ENCODE data around the gene ATPAF2.

Gene ATPAF2

DNA sequence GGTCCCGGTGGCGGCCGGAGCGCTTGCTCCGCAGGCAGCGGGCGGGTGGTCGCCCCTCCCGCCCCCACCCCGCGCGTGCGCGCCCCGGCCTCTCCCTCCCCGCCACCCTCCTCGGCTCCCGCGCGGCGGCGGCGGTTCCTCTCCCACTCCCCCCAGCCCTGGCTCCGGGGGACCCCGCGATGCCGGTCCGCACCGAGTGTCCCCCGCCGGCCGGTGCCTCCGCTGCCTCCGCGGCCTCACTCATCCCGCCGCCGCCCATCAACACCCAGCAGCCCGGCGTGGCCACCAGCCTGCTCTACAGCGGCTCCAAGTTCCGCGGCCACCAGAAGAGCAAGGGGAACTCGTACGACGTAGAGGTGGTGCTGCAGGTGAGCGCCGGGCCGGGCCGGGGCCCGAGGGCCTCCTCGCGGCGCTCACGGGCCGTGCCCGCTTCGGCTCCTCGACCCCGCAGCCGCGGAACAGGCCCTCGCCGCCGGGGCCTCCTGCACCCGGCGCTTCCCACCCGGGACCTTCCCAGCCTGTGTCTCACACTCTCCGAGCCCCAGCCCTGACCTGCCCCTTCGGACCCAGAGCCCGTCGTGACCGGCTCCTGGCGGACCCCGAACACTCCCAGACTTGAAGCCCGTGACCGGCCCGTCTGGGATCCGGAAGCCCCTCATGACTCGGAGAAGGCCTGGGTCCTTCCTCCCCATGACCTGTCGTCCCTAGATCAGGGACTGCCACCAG is 730 bp upstream of the ATPAF2 start:
- no peak for DNase-seq (ENCODE audit: low read depth in 1 of 2, low spot score in 1 of 2)

DNA sequence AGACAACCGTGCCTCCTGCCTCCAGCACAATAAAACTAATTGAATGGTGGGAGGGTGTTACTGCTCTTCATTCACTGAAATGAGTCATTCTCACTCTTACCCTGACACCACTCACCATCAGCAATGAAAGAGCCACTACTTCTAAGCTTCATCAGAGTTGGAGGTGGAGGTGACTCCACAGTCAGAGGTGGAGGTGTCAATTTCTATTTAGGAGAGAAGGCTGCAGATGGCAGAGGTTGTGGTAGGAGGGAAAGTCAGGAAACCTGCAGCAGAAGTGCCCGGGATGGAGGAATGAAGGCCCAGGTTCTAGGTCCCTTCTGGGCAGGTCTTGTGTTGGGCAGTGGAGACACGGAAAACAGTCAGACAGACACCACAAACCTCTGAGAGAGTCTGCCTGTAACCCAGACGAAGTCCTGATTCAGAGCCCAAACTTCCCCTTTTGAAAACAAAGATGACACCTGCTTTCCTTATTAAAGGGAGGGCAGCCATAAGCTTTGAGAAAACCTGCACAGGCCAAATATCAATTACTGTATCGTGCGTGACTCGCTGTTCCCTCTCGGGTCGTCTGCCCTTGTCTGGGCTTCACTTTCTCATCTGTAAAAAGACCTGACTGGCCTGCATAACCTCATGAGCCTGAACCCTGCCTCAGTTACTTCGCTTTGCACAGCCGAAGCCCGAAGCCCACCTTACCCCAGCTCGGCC is 668 bp downstream of the ATPAF2 start:
- DNase-seq (ENCODE audit: low read depth in 1 of 2, low spot score in 1 of 2) = no peak

DNA sequence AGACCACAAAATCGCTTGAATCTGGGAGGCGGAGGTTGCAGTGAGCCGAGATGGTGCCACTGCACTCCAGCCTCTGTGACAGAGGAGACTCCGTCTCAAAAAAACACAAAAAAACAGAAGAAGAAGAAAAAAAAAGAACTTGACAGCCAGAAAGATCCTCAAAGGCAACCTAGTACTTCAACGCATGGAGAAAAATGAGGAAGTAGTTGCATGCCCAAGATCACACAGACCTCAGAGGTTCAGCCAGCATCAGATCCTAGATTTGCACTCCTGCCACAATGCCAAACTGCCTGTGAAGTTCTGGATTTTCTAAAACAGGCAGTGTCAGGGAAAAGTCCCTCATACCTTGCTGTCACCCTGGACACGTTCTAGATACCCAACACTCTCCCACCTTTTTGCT is 1.5 kb downstream of the ATPAF2 start:
- no peak for DNase-seq (ENCODE audit: low read depth in 1 of 2, low spot score in 1 of 2)

DNA sequence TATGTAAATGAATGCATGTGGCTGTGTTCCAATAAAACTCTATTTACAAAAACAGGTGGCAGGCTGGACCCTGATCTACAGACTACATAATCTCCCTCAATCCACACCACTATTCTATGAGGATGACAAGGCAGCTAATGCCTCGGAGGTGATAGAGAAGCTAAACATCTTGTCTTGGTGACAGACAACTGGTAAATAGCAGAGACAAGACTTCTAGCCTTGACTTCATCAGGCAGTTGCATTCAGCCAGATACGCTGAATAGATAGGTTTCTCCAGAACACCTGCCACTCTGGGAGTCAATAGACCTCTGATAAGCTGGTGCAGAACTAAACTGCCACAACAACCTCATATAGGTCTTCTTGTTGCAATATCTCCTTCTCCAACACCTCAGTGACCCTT is 3.3 kb downstream of the ATPAF2 start:
- no peak for DNase-seq (ENCODE audit: low read depth in 1 of 2, low spot score in 1 of 2)

DNA sequence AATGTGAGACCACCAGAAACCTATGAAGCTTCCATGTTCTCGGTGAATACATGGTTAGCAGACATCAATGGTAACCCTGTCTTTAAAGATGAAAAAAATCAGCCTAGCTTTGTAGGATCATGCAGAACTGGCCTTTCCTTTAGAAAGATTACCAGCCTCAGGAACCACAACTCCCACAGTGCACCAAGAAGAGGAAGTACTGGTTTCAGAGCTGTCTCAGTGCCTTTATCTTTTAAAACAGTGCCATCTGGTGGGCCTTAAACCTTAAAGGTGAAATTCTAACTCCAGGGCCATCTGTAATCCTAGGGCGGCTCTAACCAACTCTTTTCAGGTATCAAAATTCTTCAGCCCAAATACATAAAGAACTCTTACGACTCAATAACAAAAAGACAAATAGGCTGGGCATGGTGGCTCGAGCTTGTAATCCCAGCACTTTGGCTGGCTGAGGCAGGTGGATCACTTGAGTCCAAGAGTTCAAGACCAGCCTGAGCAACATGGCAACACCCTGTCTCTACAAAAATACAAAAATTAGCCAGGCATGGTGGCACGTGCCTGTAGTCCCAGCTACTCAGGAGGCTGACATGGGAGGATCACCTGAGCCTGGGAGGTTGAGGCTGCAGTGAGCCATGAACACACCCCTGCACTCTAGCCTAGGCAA is 5.4 kb downstream of the ATPAF2 start:
- DNase-seq (ENCODE audit: low read depth in 1 of 2, low spot score in 1 of 2) = peak in 1 of 2 donors; percentile 8

DNA sequence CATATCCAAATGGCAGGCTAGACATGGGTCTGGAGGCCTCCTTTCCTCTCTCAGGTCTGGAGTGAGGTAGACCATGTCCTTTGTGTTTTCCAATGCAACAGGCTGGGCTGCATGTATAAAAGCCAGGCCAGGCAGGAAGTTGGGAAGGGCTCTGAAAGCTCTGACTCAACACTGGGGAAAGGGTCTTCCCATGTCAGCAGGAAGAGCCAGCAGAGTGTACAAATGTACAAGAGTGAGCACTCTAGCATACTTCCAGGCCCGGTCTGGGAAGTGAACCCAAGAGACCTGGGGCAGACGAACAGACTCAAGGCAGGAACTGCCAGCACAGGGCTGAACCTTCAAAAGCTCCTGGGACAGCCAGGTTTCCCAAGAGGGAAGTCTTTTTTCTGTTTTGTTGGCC is 7.0 kb downstream of the ATPAF2 start:
- no peak for DNase-seq (ENCODE audit: low read depth in 1 of 2, low spot score in 1 of 2)

DNA sequence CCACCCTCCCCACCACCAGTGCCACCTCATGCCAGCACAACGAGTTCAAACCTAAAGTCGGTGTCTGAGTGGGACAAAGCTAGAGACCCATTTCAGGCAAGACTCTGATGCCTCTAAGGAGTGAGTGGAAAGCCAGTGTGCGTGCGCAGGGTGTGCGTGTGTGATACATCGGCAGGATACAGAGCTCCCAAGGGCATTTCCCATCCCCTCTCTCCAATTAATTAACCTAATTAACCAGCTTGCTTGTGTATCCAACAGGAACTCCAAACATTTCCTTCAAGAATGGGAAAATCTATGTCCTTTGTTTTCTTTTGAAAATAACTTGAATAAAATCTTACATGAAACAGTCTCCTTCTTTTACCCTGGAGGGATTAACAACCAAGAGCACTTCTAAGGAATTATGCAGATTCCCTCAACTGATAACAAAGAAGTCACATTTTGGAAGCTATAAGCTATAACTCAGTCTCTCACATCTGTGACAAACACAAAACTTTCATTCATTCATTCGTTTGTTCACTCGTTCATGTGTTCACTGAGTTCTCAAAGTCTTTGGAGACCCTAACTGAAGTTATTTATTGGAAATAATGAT is 9.9 kb downstream of the ATPAF2 start:
- no peak for DNase-seq (ENCODE audit: low read depth in 1 of 2, low spot score in 1 of 2)

DNA sequence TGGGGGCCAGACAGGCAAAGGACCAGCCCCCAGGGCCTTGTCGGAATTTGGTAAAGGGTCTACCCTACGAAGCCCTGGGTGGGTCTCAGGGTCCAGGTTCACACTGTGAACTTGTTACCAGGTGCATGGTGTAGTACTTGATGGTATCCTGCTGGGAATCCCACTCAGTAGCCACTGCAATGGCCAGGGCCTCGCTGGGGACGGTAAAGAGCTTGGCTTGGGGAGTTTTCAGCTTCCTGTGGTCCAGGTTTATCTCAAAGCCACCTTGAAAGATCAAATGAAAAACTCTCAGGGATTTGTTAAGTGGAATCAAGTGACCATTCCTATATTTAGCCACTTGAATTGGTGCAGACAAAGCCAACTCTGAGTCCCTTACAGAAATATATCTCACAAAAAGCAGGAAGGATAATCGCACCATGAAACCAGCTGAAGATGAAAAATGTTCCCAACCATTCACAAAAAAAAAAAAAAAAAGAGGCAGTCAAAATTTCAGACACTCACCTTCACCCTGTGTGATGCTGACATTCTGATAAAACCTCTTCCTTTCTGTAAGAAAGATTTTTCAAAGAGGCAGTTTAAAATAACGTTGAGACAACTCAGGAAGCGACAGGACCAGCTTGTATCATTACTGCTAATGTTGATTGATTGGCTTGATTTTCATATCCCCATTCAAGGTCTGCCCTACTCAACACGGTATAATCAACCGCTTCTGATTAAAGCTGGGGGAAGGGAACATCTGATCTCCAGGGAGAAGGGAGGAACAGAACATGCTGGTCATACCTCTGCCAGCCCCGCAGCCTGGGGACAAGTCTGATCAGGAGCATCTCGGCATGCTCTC is 10.6 kb downstream of the ATPAF2 start:
- no peak for DNase-seq (ENCODE audit: low read depth in 1 of 2, low spot score in 1 of 2)

DNA sequence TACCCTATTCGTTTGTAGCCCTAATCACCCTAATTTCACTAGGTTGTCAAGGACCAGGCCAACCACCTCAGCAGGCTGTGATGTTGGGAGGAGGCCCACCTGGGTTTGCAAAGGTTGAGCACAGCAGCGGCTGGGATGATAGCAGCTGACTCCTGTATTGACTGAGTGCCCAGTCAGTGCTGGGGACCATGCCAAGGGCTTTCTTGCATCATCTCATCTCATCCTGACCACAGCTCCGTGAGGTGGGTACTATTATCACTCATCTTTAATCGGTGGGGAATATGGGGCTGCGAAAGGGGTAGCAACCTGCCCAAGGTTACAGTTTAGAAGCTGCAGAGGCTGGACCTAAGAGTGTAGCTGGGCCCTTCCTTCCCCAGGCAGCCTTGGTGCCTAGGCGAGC is 11.7 kb downstream of the ATPAF2 start:
- DNase-seq (ENCODE audit: low read depth in 1 of 2, low spot score in 1 of 2) = no peak

DNA sequence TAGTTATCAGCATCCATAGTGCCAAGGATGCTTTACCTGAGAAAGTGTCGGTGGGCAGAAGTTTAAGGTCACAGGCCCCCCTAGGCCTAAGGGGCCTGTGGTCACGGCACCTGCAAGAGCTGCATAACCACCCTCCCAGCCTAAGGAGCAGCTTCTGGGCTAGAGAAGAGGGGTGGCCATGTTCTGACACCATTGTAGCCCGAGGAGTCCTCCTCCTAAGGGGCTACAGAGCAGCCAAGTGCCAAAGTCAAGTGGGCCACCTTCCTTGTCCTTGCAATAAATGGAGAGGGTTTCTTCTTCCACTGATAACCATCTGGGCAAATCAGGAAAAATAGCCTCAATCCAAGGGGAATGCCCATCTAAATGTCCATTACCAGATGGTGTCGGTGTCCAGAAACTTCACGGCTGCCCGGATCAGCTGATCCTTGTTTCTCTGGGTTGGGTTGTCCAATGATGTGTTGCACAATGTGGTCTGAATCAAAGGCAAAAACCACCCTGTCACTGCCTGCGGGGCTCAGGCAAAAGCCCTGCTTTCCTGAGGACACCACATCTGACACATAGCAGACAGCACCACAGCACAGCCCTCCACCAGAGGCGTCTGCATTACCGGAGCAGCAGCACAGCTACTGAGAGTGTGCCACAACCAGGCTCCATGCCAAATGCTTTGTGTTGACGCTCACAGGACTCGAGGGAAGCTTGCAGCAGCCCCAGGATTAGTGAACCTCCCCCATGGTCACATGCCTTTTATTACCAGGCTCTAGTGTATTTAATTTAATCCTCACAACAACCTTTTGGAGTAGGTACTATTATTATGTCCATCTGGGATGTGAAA is 12.8 kb downstream of the ATPAF2 start:
- DNase-seq (ENCODE audit: low read depth in 1 of 2, low spot score in 1 of 2) = no peak

DNA sequence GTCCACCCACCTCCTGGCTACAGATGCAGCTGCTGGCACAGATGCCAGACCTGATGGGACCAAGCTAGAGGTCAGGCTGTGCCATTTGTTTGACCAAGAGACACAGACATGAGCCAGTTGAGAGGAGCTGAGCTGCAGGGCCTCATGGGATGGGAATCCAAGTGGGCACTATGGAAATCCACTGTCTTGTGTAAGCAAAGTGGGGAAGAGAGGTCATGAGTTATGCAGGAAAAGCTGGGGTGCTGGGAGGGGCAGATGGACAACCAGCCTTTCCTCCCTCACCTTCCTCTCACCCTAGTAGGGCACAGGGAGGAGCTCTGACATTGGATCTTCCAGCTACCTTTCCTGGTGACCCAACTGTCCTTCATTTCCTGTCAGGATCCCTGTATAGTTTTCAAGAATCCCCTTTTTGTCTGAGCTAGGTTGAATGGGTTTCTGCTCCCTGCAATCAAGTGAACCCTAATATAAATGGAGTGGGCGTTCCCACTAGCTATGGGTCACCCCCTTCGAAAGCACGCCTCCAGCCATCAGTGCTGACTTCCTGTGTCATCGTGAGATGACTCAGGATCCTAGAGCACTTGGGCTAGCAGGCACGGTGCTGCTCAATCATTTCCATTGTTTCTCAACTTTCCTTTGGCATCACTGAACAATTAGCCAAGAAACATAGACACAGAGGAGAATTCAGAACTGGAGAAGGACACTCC is 13.6 kb downstream of the ATPAF2 start:
- no peak for DNase-seq (ENCODE audit: low read depth in 1 of 2, low spot score in 1 of 2)

DNA sequence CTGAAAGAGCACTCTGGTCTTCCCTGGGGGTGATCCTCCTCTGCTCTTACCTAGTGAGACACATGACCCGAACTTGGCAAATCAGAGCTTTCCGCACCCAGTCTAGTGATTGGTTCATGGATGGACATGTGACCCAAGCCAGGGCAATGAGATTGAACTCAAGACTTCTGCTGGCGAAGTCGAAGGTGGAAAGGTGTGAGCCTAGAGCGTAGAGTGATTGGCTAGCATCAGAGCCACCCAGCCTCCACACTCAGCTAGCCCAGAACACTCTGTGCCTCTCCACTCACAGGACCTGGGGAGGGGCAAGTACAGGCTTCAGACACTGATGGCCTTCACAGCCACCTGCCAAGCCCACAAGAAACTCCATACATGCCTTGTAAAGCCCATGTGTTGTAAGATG is 17.6 kb downstream of the ATPAF2 start:
- DNase-seq (ENCODE audit: low read depth in 1 of 2, low spot score in 1 of 2) = no peak

DNA sequence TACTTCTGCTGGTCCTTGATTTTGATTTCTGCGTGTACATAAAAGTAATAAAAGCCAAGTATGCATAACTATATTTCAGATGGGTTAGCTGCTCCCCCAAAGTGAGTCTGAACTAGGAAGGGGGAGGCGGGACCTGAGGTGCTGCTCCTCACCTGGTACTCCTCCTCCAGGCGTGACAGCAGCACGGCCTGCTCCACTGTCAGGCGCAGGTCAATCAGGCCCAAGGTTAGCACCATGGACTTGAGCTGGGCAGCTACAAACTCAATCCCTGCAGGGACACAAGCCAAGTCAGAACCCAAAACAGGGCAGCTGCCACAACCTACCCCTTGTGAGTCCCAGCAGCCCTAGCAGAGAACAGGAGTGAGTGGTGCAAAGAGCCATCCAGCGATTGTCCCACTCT is 18.0 kb downstream of the ATPAF2 start:
- no peak for DNase-seq (ENCODE audit: low read depth in 1 of 2, low spot score in 1 of 2)

DNA sequence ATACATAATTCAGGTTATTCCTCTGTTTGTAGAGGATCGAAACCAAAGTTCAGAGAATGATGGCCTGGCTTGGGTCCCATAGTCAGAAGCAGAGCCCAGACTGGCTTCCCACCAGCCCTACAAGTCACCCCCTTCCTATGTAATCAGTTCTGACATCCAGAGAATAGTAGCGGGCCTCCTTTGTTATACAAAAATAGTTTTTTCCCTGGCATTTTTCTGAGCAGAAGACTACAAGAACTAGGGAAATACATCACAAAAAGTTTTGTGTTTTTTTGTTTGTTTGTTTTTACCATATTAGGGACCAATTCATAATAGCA is 19.2 kb downstream of the ATPAF2 start:
- no peak for DNase-seq (ENCODE audit: low read depth in 1 of 2, low spot score in 1 of 2)

DNA sequence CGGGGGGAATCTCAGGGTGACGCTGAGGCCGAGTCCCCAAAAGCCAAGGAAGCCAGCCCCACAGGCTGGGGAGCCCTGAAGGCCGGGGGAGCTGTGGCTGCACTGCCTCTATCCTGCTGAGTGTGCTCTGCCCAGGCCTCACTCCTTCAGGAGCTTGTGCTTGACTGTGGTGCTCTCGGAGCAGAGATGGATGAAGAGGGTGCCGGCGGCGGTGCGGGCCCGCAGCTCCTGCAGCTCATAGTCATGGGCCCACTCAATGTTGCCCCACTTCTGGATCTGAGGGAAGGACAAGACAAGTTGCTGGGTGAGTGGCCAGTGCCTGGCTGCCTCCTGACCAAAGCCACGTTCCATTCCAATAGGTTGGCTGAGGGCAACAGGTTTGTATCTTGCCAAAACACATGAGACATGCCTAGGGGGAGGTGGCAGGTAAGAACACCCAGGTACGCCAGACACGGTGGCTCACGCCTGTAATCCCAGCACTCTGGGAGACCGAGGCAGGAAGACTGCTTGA is 20.5 kb downstream of the ATPAF2 start:
- DNase-seq (ENCODE audit: low read depth in 1 of 2, low spot score in 1 of 2) = no peak

DNA sequence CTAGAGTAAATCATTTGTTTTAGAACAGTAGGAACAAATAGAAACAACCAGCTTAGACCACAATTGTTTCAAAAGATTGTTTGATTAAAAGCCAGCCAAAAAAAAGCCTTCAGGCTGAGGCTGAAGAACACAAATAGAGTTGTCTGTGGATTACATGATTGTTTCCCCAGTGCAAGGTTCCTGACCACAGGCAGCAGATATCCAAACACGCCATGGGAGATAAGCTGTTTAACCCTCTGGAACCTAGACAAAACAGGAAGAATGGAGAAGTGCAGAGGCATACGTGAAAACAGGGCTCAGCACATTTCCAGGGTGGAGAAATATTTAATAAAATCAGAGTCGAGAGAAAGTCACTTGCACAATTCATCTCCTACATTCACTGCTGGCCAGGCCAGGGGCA is 21.0 kb downstream of the ATPAF2 start:
- no peak for DNase-seq (ENCODE audit: low read depth in 1 of 2, low spot score in 1 of 2)

DNA sequence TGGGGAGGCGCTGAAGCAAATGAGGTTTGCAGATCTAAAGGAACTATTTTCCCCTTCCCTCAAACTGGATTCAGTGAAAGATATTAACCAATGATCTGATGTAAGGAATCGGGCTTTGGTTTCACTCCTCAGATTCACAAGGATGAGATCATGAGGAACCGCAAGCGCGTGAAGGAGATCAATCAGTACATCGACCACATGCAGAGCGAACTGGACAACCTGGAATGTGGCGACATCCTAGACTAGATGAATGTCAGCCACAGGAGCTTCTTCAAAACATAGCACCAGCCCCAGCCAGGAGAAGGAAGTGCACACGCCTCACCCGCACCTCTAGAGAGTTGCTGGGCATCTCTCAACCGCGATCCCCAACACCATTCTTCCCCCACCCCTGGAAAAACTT is 22.5 kb downstream of the ATPAF2 start:
- no peak for DNase-seq (ENCODE audit: low read depth in 1 of 2, low spot score in 1 of 2)

DNA sequence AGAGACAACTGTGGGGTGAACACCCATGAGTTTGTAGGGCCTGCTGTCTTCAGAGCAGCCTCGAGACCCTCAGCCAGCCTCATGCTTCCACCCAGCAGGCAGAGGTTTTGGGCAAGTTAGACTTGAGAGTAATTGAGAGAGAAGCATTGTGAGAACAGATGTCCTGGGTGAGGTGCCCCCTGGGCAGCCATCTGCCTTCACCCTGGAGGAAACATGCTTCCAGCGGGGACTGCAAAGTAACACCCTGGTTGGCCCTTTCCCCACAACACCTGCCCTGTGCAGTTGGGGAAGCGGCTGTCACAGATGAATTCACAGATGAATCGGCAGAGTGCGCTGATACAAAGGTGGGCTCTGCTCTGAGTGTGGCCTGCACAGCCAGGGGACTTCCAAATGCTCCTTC is 23.4 kb downstream of the ATPAF2 start:
- DNase-seq (ENCODE audit: low read depth in 1 of 2, low spot score in 1 of 2) = no peak

DNA sequence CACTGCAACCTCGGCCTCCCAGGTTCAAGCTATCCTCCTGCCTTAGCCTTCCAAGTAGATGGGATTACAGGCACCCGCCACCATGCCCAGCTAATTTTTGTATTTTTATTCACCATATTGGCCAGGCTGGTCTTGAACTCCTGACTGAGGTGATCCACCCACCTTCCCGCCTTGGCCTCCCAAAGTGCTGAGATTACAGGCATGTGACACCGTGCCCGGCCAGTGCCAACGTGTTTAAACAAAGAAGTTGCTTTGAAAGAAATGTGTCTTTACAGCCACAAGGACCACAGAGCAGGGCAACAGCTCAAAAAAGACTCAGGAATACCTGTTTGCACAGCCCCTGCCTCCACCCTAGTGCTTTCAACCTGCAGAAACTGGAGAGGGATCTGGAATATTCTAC is 25.0 kb downstream of the ATPAF2 start:
- DNase-seq (ENCODE audit: low read depth in 1 of 2, low spot score in 1 of 2) = no peak

DNA sequence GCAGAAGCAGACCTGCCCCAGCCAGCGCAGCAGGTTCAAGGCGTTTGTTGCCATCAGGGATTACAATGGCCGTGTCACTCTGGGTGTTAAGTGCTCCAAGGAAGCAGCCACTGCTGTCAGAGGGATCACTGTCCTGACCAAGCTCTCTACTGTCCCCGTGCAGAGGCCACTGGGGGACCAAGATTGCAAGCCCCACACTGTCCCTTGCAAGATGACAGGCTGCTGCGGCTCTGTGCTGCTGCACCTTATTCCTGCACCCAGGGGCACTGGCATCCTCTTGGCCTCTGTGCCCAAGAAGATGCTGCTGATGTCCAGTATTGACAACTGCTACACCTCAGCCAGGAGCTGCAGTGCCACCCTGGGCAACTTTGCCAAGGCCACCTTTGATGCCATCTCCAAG is 27.7 kb downstream of the ATPAF2 start:
- DNase-seq (ENCODE audit: low read depth in 1 of 2, low spot score in 1 of 2) = no peak

Measured in stimulated activated CD4-positive, alpha-beta T cell treated with anti-CD3 and anti-CD28 coated beads, Interleukin-15, amount 100 ng/mL, for 1 hour (primary cell).